CD14-positive monocyte (primary cell): Measurements from ENCODE around the gene TSEN54. TPM values are rescaled to one million over a fixed set of nuclear protein-coding genes. Genes with fewer than 3 reads are reported as not detected.

Experiments used
- DNase-seq, 3 donors: peaks; one replicate each; pipeline ENCODE4 v3.0.0-alpha.2; 2011 to 2022
- H2AFZ ChIP-seq: 2 replicates; pipeline ENCODE4 v1.6.0; 2012; ENCODE audit warnings: mild to moderate bottlenecking, low read depth, low read length, inconsistent platforms; ENCODE audit not compliant: insufficient read depth, poor library complexity, severe bottlenecking
- H3K27ac ChIP-seq, 2 donors: 1 replicate in 1 of 2; 2 replicates in 1 of 2; pipeline ENCODE4 v1.5.1; 2012 to 2013; ENCODE audit warnings: low read length in 2 of 2, control low read depth in 1 of 2, inconsistent platforms in 1 of 2, low read depth in 1 of 2, mild to moderate bottlenecking in 1 of 2
- H3K27me3 ChIP-seq, 2 donors: one replicate each; pipeline versions ENCODE4 v1.6.0 to v1.6.1; 2011 to 2013; ENCODE audit warnings: low read length in 2 of 2; ENCODE audit not compliant: control insufficient read depth in 2 of 2, insufficient read depth in 2 of 2
- H3K36me3 ChIP-seq, 2 donors: replicated peaks in 1 of 2; 1 replicate in 1 of 2; 2 replicates in 1 of 2; pipeline versions ENCODE4 v1.5.1 to v1.6.1; 2012 to 2013; ENCODE audit warnings: low read length in 2 of 2, control low read depth in 1 of 2, inconsistent platforms in 1 of 2, mild to moderate bottlenecking in 1 of 2; ENCODE audit not compliant: insufficient read depth in 2 of 2, control insufficient read depth in 1 of 2
- H3K4me1 ChIP-seq, 2 donors: 1 replicate in 1 of 2; 2 replicates in 1 of 2; pipeline versions ENCODE4 v1.5.1 to v1.6.1; 2012 to 2013; ENCODE audit warnings: low read length in 2 of 2, control low read depth in 1 of 2, inconsistent platforms in 1 of 2, mild to moderate bottlenecking in 1 of 2, moderate library complexity in 1 of 2; ENCODE audit not compliant: insufficient read depth in 2 of 2, control insufficient read depth in 1 of 2
- H3K4me2 ChIP-seq: replicated peaks from 2 replicates; pipeline ENCODE3; 2012; ENCODE audit warnings: low read length, moderate library complexity, mild to moderate bottlenecking; ENCODE audit not compliant: poor library complexity, severe bottlenecking; ENCODE audit errors: extremely low read depth
- H3K4me3 ChIP-seq, 3 experiments: fragments of 200-600 bp in 1 of 3; sonication (generic) in 1 of 3; replicated peaks in 1 of 3; 1 replicate in 2 of 3; 2 replicates in 1 of 3; pipeline ENCODE4 v1.5.1; 2011 to 2013; ENCODE audit warnings: low read length in 3 of 3, mild to moderate bottlenecking in 3 of 3, control low read depth in 2 of 3, low read depth in 2 of 3, inconsistent platforms in 1 of 3, moderate library complexity in 1 of 3
- H3K79me2 ChIP-seq: 2 replicates; pipeline ENCODE4 v1.6.0; 2012; ENCODE audit warnings: mild to moderate bottlenecking, control low read depth, inconsistent platforms, low read length, moderate library complexity; ENCODE audit not compliant: insufficient read depth
- H3K9ac ChIP-seq: 2 replicates; pipeline ENCODE4 v1.6.0; 2017; ENCODE audit warnings: low read length, mild to moderate bottlenecking; ENCODE audit not compliant: insufficient read depth, poor library complexity, severe bottlenecking
- H3K9me3 ChIP-seq, 2 donors: replicated peaks in 1 of 2; 1 replicate in 1 of 2; 2 replicates in 1 of 2; pipeline versions ENCODE4 v1.5.1 to v1.6.1; 2012 to 2013; ENCODE audit warnings: low read length in 2 of 2, control low read depth in 1 of 2; ENCODE audit not compliant: control insufficient read depth in 1 of 2, insufficient read depth in 1 of 2
- H4K20me1 ChIP-seq: 2 replicates; pipeline ENCODE4 v1.6.0; 2012; ENCODE audit warnings: mild to moderate bottlenecking, low read length, control low read depth, moderate library complexity; ENCODE audit not compliant: insufficient read depth
- H3K27ac Mint-ChIP-seq, 7 donors: one replicate each; pipeline ENCODE4 v1.8.0; 2020; ENCODE audit warnings: mild to moderate bottlenecking in 7 of 7, mixed read lengths in 7 of 7, moderate library complexity in 6 of 7, inconsistent platforms in 2 of 7
- H3K27me3 Mint-ChIP-seq, 3 donors: one replicate each; pipeline ENCODE4 v1.8.0; 2021 to 2022; ENCODE audit warnings: low read depth in 3 of 3, mild to moderate bottlenecking in 3 of 3, mixed read lengths in 3 of 3, moderate library complexity in 3 of 3, inconsistent platforms in 1 of 3
- H3K36me3 Mint-ChIP-seq, 2 donors: one replicate each; pipeline ENCODE4 v1.8.0; 2020; ENCODE audit warnings: mixed read lengths in 2 of 2, inconsistent platforms in 1 of 2, mild to moderate bottlenecking in 1 of 2
- H3K4me1 Mint-ChIP-seq: one replicate; pipeline ENCODE4 v1.8.0; 2020; ENCODE audit warnings: mild to moderate bottlenecking, mixed read lengths
- H3K4me3 Mint-ChIP-seq, 2 donors: one replicate each; pipeline ENCODE4 v1.8.0; 2020; ENCODE audit warnings: mild to moderate bottlenecking in 2 of 2, mixed read lengths in 2 of 2, moderate library complexity in 1 of 2
- H3K9me3 Mint-ChIP-seq, 7 donors: one replicate each; pipeline ENCODE4 v1.8.0; 2020 to 2022; ENCODE audit warnings: mixed read lengths in 7 of 7, mild to moderate bottlenecking in 6 of 7, moderate library complexity in 6 of 7, inconsistent platforms in 2 of 7
- WGBS: methylation state at CpG from one replicate; pipeline ENCODE4 v1.1.5; 2013; ENCODE audit warnings: missing lambda C conversion rate; ENCODE audit not compliant: insufficient coverage; 5-methylcytosine and 5-hydroxymethylcytosine counted together
- intact Hi-C, 2 donors: fragments of 100-400 bp; cut with micrococcal nuclease; formaldehyde crosslinking; loops; one replicate each; pipeline versions ENCODE4 v1.15.0 to v1.15.1; 2023
- polyA plus RNA-seq, 3 donors: library from polyadenylated mRNA; depleted of rRNA in 1 of 3; unstranded in 2 of 3; stranded (reverse) in 1 of 3; fragments of 300-500 nt in 2 of 3; fragments of >200 nt in 1 of 3; fragmentation: Illumina TruSeq in 2 of 3; gene quantifications; 1 replicate in 2 of 3; 2 replicates in 1 of 3; pipeline ENCODE4 v1.2.3, GENCODE V29; 2012 to 2021
- TF ChIP-seq, protein P1 (sequence below): fragments of 200-600 bp; IDR thresholded peaks from one replicate; pipeline ENCODE4 v1.8.0; 2022; ENCODE audit warnings: antibody characterized with exemption, mild to moderate bottlenecking

TSEN54 gene
- polyA plus RNA-seq, 3 donors = 10.3 to 13.6 (median 11.8) TPM

DNA sequence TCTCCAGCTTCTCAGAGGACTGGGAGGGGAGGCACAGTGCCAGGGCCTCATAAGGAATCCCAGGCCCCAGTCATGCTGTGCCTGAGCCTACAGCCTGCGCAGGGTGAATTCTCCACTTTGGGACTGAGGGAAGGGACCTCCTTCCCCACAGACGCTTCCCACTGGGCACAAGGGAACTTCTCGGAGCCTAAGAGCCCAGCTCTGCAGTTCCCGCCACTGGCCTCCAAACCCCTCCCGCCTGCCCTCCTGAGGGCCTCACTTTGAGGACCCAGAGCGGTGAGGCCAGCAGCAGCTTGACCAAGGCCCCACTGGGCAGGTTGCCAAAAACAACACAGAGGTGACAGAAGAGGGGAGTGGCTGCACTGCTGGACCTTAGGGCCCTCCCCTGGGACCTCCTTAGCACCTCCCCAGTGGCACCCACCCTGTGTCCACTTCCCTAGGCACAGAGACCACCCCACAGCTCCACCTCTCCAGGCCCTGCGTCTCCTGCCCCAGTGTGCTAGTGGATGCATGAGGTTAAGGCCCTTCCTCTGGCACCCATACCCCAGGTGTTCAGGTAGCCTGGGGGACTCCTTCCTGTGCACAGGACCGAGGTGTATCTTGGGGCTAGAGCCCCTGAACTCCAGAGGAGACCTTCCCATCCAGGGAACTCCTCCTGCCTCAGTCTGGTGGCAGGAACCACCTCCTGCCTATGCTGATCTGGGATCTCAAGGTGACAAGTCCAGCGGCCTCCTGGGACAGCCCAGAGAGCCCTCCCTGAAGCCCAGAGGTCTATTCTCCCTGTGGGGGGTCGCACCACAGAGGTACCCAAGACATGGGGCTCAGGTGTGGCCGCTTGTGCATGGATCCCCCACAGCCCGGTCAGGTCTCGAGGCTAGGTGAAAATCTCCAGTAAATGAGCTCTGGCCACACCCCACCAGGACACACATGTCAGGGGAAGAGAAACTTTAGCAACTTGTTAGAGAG, 4.4 kb upstream of the TSEN54 start:
- Histone ChIP-seq H4K20me1 (no peaks in the 10 kb centered on the region), H3K4me3 (no peak overlapping the region), H3K4me1 (peaks cover 9 to 21% of the 10 kb centered on the region in 2 donors), H3K27me3 (peaks cover 0 to 19% of the 10 kb centered on the region in 2 donors), H3K4me2 (no peak overlapping the region), H3K27ac (no peak overlapping the region), H3K9ac (no peak overlapping the region), H3K36me3 (no peaks in the 10 kb centered on the region), H3K9me3 (no peaks in the 10 kb centered on the region), H2AFZ (no peak overlapping the region), H3K79me2 (no peaks in the 10 kb centered on the region)
- Mint-ChIP-seq H3K4me3 (no peak overlapping the region), H3K9me3 (peaks cover 0 to 3% (median 0%) of the 10 kb centered on the region in 7 donors), H3K36me3 (no peaks in the 10 kb centered on the region), H3K27ac (no peak overlapping the region), H3K4me1 (peaks cover under 1% of the 10 kb centered on the region), H3K27me3 (peaks cover 5 to 25% (median 14%) of the 10 kb centered on the region in 3 donors)
- 81% methylated on average over 9 of the region's 13 CpGs for WGBS
- intact Hi-C loops = no loop called here
- TF ChIP-seq, protein P1, sequence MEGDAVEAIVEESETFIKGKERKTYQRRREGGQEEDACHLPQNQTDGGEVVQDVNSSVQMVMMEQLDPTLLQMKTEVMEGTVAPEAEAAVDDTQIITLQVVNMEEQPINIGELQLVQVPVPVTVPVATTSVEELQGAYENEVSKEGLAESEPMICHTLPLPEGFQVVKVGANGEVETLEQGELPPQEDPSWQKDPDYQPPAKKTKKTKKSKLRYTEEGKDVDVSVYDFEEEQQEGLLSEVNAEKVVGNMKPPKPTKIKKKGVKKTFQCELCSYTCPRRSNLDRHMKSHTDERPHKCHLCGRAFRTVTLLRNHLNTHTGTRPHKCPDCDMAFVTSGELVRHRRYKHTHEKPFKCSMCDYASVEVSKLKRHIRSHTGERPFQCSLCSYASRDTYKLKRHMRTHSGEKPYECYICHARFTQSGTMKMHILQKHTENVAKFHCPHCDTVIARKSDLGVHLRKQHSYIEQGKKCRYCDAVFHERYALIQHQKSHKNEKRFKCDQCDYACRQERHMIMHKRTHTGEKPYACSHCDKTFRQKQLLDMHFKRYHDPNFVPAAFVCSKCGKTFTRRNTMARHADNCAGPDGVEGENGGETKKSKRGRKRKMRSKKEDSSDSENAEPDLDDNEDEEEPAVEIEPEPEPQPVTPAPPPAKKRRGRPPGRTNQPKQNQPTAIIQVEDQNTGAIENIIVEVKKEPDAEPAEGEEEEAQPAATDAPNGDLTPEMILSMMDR = no peak
- no peak for DNase-seq

DNA sequence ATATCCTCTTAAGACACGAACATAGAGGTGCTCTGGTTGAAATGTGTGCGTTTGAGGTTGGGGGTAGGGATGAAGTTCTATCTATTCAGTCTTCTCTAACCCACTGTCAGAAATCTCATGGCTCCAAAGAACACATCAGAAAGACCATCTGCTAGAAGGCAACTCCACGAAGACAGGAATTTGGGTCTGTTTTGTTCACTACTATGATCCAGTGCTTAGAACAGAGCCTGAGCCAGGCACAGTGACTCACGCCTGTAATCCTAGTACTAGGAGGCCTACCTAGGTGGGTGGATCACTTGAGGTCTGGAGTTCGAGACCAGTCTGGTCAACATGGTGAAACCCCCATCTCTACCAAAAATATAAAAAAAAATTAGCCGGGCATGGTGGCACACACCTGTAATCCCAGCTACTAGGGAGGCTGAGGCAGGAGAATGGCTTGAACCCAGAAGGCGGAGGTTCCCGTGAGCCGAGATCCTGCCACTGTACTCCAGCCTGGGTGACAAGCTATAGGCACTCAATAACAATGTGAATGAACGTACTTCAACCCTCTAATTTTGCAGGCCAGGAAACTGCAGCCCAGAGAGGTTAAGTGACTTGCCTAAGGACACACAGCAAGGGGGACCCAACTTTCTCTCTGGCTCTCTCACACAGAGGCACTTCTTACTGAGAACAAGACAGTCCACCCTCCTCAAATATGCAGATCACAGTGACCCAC, 3.2 kb upstream of the TSEN54 start:
- Mint-ChIP-seq H3K36me3 (peaks cover 5 to 6% of the 10 kb centered on the region in 2 donors), H3K27me3 (peaks cover 10 to 37% (median 24%) of the 10 kb centered on the region in 3 donors), H3K4me1 (peaks cover 12% of the 10 kb centered on the region), H3K27ac (no peak overlapping the region), H3K4me3 (no peak overlapping the region), H3K9me3 (peaks cover 0 to 3% (median 0%) of the 10 kb centered on the region in 7 donors)
- TF ChIP-seq, protein P1 = no peak
- Histone ChIP-seq H3K4me1 (peaks cover 18 to 33% of the 10 kb centered on the region in 2 donors), H2AFZ (no peak overlapping the region), H3K4me3 (no peak overlapping the region), H3K4me2 (no peak overlapping the region), H4K20me1 (no peaks in the 10 kb centered on the region), H3K27ac (no peak overlapping the region), H3K9me3 (no peaks in the 10 kb centered on the region), H3K27me3 (peaks cover 3 to 28% of the 10 kb centered on the region in 2 donors), H3K79me2 (no peaks in the 10 kb centered on the region), H3K36me3 (no peaks in the 10 kb centered on the region), H3K9ac (no peak overlapping the region)
- intact Hi-C loops = no loop called here
- 93% methylated on average over 3 of the region's 10 CpGs for WGBS
- DNase-seq = no peak
